Retinal pigment epithelial cell (primary cell): Measurements from ENCODE around the gene KCNQ1.

Experiments used
- DNase-seq: peaks from one replicate; pipeline ENCODE4 v3.0.0-alpha.2; 2010; ENCODE audit warnings: low read depth
- H3K4me3 ChIP-seq: 2 replicates; pipeline ENCODE4 v1.5.1; 2011; ENCODE audit warnings: mild to moderate bottlenecking, low read length, control low read depth, moderate library complexity
- TF ChIP-seq, protein P1 (sequence below): conservative IDR thresholded peaks from 2 replicates; pipeline ENCODE4 v1.5.1; 2011; ENCODE audit warnings: low read depth, low read length, control low read depth, inconsistent platforms

The KCNQ1 gene

GRCh38 chr11:2437516-2437915, 7.3 kb upstream of the KCNQ1 start:
- no peak for DNase-seq
- TF ChIP-seq, protein P1, sequence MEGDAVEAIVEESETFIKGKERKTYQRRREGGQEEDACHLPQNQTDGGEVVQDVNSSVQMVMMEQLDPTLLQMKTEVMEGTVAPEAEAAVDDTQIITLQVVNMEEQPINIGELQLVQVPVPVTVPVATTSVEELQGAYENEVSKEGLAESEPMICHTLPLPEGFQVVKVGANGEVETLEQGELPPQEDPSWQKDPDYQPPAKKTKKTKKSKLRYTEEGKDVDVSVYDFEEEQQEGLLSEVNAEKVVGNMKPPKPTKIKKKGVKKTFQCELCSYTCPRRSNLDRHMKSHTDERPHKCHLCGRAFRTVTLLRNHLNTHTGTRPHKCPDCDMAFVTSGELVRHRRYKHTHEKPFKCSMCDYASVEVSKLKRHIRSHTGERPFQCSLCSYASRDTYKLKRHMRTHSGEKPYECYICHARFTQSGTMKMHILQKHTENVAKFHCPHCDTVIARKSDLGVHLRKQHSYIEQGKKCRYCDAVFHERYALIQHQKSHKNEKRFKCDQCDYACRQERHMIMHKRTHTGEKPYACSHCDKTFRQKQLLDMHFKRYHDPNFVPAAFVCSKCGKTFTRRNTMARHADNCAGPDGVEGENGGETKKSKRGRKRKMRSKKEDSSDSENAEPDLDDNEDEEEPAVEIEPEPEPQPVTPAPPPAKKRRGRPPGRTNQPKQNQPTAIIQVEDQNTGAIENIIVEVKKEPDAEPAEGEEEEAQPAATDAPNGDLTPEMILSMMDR = no peak
- H3K4me3 ChIP-seq = no peak overlapping the region

- TF ChIP-seq, protein P1 = no peak
- DNase-seq = no peak
- no peak overlapping the region for H3K4me3 ChIP-seq
Measured at GRCh38 chr11:2439820-2440219, 5.0 kb upstream of the KCNQ1 start.

GRCh38 chr11:2440646-2441045, 4.2 kb upstream of the KCNQ1 start:
- TF ChIP-seq, protein P1 = no peak
- no peak for DNase-seq
- H3K4me3 ChIP-seq = no peak overlapping the region

- TF ChIP-seq, protein P1 = no peak
- H3K4me3 ChIP-seq = no peak overlapping the region
- DNase-seq = no peak
Measured at GRCh38 chr11:2441171-2441570, 3.6 kb upstream of the KCNQ1 start.

DNA sequence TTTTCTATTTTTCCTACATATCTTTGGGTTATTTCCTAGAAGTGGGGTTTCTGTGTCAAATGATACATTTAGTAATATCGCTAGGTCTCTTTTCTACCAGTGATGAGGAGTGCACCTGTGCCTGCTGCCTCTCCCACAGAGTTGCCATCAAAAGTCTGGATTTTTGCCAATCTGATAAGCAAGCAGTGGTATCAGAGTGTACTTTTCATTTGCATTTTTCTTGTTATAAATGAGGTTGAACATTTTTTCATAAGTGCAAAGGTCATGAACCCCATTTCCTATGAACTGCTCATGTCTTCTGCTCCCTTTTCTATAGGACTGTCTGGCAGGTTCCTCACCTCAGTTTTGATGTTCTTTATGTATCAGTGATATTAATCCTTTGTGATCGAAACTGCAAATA, 2.2 kb upstream of the KCNQ1 start:
- no peak for DNase-seq
- H3K4me3 ChIP-seq = no peak overlapping the region
- TF ChIP-seq, protein P1 = no peak

DNA sequence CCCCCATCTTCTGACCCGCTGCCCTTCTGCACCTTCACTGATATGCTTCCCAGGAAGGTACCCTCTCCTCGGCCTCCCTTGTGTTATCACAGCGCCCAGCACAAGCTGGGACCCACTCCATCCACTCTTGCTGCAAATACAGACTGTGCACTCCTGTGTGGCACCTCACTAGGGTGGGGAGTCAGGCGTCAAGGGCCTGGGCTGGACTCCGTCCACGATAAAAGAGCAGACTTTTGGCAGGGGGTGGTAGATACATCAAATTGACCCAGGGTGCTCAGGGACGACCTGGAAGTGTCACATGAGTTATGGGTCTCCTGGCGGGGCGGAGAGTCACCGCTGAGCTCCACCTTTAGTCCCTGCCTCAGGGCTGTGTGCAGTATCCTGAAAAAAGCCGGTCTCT, 1.4 kb upstream of the KCNQ1 start:
- no peak overlapping the region for H3K4me3 ChIP-seq
- no peak for DNase-seq
- TF ChIP-seq, protein P1 = no peak

DNA sequence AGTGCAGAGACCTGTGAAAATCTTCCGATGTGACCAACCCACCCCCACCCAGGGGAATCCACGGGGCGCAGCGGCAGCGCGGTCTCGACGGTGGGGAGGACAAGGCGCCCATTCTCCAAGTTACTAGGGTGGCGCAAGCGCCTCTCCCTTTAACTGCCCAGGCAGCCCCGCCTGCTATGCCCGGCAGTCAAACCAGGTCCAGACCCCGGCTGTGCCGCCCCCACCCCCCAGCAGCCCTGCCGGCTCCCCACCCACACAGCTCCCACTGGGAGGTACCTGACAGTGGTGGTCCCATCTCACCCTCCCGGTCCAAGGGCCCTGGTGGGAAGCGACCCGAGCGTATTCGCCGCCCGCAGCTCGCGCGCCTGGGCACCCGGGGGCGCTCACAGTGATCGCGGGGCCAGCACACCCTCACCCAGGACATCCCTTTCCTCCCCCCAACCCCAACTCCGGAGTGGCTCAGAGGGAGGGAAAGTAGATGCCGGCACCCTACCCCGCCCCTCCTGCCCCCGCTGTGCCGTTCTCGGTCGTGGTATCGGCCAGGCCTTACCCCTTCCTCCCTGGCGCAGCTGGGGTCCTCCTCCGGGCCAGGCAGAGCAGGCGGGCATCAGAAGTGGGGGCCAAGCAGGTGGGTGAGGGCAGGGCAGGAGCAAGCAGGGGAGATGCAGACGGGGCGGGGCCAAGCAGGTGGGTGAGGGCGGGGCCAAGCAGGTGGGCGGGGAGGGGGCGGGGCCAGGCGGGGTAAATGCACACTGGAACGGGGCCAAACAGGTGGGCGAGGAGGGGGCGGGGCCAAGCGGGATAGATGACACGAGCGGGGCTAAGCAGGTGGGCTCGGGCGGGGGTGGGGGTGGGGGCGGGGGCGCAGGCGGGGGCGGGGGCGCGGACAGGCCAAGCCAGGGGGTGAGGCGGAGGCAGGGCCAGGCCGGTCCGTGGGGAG, 657 bp upstream of the KCNQ1 start, which contains the start of gene TRPM5:
Gene TRPM5 (minus strand): TSS at position 634 of the 940 bp plus-strand sequence. CDS start 21,478 bp downstream, outside the sequence.
- TF ChIP-seq, protein P1 = no peak
- no peak for DNase-seq
- no peak within 1 kb of the TSS for H3K4me3 ChIP-seq
